GM21825 (cell line): ENCODE results near the gene LRP1.

Experiments used
- ATAC-seq: cut with Tn5 transposase; IDR thresholded peaks from one replicate; pipeline ENCODE4 v1.9.1; 2021; ENCODE audit warnings: mild to moderate bottlenecking, moderate library complexity; ENCODE audit not compliant: unreplicated experiment

LRP1 gene

DNA sequence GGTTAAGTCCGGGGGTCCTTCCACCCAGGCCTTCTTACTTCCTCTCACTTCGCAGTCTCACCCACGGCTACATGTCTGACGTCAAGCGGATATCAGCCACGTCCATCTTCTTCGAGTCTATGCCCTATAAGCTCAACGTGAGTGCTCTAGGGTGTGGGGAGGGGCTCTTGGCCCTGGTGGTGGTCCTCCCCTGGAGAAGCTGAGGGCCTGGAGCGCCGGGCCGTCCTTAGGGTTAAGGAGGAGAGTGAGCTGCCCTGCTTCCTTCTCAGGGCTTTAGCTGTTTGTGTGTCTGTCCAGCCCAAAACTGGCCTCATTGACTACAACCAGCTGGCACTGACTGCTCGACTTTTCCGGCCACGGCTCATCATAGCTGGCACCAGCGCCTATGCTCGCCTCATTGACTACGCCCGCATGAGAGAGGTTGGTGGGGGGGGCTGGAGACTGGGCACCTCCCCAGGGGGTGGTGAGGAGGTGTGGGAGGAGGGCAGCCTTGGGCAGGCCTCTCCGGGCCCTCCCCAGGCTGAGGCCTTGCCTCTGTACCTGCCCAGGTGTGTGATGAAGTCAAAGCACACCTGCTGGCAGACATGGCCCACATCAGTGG, 104.0 kb downstream of the LRP1 start:
- no peak for ATAC-seq

DNA sequence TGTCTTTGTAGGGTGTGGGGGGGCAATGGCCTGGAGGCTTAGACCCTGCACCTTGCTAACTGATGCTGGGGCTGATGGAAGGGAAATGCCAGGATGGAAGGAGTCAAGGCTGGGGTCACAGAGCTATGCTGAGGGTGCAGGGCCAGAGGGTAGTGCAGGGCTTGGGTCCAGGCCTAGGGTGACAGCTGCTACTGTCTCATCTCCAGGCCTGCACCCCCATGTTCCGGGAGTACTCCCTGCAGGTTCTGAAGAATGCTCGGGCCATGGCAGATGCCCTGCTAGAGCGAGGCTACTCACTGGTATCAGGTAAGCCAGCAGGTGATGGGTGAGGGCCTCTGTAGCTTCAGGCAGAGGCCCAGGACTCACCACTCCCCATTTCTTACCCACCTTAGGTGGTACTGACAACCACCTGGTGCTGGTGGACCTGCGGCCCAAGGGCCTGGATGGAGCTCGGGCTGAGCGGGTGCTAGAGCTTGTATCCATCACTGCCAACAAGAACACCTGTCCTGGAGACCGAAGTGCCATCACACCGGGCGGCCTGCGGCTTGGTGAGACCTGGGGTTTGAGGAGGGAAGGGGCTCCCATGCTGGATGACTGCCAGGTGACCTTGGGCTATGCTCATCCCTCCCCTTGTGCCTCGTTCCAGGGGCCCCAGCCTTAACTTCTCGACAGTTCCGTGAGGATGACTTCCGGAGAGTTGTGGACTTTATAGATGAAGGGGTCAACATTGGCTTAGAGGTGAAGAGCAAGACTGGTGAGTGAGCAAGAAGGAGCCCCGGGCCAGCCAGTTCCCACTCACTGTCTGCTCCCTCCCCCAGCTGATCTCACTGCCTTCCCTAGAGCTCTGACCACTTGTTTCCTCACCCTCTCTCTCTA, 105.3 kb downstream of the LRP1 start:
- ATAC-seq, result no peak

DNA sequence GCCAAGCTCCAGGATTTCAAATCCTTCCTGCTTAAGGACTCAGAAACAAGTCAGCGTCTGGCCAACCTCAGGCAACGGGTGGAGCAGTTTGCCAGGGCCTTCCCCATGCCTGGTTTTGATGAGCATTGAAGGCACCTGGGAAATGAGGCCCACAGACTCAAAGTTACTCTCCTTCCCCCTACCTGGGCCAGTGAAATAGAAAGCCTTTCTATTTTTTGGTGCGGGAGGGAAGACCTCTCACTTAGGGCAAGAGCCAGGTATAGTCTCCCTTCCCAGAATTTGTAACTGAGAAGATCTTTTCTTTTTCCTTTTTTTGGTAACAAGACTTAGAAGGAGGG, 105.9 kb downstream of the LRP1 start:
- ATAC-seq, result no peak

DNA sequence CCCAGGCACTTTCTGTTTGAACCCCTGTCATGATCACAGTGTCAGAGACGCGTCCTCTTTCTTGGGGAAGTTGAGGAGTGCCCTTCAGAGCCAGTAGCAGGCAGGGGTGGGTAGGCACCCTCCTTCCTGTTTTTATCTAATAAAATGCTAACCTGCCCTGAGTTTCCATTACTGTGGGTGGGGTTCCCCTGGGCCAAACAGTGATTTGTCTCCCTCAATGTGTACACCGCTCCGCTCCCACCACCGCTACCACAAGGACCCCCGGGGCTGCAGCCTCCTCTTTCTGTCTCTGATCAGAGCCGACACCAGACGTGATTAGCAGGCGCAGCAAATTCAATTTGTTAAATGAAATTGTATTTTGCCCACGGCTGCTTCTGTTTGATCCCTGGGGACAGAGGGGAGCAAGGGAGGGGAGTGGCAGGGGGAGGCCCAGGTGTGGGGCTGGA, 106.3 kb downstream of the LRP1 start:
- no peak for ATAC-seq

DNA sequence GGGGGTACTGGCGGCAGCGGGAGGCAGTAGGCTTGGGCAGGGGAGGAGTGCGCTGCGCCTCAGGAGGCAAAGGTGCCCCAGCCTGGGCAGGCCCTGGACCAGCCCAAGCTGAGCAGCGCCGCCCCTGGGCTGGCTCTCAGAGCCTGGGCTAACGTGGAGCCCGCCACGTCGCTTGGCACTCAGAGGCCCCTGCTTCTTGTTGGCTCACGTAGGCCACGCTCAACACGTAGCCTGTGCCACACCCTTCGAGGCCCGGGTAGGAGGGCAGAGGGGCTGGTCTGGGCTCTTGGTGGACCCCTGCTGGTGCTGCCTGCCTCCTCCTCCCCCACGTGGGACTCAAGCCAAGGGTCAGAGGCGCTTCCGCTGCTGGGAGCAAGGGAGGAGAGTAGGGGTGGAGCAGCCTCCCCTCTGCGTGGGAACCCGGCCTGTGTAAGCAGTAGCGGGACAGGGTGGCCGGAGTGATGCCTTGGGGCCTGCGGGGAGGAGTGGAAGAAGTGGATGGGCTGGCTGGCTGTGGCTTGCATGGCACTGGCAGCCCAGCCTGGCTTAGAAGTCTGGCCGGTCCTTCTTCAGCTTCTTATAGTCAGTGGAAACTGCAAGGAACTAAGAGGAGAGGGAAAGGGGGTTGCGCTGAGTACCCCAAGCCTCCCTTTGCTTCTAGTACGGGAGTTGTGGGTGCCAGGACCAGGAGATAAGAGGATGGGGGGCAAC, 106.9 kb downstream of the LRP1 start:
- no peak for ATAC-seq

DNA sequence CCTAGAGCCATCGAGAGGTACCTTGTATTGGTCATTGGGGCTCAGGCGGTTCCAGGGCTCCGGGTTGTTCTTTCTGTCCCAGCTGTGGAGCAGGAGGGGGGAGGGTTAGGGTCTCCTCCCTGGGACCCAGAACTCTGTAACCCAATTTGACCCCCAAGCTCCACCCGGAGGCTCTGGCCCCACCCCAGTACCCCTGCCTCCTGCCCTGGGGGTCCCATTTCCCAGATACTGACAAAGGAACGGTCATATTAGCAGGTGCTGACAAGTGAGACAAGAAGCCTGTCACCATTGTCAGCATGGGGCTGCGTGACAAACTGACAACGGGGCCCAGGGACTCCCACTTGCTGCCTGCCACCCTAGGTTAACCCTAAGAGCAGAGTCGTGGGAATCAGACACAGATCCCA, 107.4 kb downstream of the LRP1 start:
- no peak for ATAC-seq

DNA sequence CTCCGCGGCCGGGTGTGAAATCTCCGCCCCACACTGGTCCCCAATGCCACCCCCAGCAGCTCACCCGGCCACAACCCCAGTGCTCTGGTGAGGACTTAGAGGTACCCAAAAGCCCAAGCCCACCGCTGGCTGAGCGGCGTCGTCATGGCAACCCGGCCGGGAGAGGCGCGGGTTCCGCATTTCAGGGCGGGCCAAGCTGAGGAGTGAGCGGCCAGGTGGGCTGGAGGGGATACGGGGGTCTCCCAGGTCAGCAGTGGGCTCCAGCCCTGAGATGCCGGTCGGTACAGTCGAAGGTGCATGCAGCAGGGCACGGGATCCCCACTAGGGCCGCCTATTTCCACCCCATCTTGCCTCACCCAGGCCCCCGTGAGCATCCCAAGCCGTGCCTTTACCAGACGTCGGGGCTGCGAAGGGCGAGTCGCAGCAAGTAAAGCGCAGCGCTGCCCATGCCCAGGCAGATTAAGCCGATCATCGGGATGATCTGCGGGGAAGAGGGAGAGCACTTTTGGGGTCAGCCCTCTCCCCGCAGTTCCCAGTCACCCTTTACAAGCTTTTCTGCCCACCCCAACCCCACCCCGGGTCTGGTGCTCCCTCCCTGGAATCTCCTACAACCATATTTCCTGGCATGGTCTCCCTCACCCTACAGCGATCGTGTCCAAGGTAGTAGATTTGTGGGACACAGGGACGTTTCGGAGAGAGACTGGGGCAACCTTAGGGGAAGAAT, 108.1 kb downstream of the LRP1 start:
- no peak for ATAC-seq

DNA sequence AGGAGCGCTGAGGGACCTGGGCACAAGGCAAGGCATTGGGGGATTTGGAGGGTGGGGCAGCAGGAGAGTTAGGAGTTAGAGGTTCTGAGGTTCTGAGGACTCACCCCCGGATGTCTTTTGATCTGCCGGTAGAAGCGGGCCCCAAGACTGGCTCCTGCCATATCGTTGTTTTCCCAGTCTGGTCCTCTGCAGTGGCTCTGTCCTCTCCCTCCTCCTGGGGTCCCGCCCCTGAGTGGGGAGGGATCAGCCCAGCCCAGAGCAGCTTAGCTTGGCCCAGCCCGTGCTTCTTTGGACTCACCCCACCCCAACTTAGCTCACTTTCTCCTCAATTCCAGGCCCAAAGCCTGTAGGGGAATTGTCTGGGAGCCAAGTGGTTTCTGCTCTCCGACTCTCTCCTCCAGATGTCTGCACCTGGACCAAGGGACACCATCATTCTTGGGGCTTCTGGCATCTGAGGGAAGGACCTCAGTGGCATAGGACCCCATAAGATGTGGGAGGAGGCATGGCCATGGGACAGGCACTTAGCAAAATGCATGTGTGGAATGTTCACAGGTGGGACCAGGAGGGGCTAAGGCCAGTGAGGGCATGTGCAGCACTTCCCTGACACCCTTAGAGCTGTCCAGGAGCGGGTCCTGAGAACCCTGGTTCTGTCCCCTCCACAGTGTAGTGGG, 108.8 kb downstream of the LRP1 start:
- ATAC-seq, result no peak

DNA sequence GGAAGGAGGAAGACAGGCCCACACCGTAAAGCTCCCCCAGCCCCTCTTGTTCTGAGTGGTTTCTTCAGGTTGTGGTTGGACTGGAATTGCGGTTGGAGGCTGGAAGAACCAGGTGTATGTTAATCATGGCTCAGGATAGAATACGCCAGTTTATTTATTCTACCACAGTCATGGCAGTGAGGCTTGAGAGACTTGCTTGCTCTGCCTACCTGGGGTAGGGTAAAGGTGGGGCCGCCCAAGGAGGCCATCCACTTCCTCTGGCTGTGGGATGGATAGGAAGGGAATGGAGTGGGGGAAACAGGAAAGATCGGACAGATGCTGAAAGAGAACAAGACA, 109.3 kb downstream of the LRP1 start:
- ATAC-seq, result no peak

DNA sequence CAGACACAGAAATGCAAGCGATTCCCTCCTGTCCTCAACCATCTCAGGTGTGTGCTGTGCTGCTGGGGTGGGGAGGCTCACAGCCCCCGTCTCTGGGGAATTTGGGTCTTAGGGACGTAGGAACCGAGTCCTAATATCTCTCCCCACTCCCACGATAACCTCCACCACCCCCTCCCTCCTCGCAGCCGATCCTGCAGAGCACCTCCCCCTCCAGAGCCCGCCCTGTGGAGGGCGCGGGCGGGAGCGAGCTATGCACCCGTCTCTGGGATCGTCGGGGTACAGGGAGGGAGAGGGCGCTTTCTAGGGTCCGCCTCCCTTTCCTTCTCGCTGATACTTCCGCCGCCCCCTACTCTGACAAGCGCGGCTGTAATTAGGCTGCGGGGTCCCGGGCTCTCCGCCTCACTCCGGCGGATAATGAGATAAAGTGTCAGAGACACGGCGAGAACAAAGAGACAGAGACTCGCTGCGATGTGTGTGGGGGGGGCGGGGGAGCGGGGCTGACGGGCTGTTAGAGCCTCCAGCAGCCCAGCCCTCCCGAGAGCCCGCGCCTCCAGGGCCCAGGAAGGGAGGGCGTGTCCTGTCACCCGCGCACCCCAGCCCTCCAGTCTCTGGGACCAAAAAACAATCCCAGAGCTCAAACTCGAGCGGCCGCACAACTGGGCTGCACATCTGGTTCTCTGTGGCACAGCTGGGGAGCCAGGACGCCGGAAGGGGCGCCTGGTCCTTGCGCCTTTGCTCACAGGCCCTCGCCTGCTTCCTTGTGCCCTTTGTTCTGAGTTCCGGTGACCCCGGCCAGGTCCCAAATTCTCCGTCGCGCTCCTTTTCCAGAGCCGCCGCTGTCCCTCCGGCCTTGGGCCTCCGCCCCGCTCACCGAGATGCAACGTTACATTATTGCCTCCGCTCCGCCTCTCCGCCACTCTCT, 109.9 kb downstream of the LRP1 start:
- ATAC-seq, result no peak

DNA sequence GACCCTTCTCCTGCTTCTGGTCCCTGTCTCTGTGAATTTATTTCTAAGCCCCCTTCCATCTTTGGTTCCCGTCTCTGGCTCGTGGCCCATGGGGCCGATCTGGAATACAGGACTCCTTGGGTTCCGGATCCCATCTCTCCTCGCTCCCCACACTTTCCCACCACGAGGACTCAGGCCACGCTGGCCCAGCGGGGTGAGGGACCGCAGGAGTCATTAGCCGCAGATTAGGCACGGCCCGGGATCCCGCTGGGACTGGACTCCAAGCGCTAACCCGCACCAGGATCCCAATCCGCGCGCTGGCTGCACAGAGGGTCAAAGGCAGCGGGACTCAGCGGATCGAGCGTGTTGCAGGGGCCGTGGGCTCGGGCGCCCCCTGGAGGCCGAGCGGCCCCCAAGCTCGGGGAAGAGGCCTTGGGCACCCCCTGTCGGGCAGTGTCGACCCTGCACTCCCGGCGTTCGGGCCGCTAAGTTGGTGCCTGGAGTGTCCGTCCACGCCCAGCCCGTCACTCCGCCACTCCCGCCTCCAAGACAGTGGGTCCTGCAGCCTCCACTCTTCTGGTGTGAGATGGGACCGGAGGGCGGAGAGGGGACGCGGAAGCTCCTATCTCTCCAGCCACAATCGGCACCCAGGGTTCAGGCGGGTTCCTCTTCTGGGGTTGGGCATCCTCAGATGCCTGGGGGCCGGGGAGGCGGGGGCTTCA, 110.7 kb downstream of the LRP1 start:
- ATAC-seq, result peak; percentile 41

DNA sequence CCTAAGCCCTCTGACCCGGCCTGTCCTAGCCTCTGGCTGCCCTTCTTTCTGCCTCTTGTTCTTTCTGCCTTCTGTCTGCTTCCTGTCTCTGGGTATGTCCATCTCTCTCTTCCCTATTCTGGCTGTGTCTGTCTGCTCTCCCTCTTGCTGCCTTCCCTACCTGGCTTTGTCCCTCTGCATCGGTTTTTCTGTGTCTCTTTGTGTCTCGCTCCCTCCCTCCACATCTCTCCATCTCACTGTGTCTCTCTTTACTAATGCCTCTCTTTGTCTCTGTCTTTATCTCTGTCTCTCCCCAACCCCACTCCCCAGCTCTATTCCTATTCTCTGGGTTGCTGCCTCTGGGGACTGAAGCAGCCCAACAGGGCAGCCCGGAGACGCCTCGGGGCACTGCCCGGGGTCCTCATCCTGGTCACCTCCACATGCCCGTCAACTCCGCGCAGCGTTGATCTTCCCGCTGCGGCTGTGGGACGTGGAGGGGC, 111.3 kb downstream of the LRP1 start:
- ATAC-seq, result no peak

DNA sequence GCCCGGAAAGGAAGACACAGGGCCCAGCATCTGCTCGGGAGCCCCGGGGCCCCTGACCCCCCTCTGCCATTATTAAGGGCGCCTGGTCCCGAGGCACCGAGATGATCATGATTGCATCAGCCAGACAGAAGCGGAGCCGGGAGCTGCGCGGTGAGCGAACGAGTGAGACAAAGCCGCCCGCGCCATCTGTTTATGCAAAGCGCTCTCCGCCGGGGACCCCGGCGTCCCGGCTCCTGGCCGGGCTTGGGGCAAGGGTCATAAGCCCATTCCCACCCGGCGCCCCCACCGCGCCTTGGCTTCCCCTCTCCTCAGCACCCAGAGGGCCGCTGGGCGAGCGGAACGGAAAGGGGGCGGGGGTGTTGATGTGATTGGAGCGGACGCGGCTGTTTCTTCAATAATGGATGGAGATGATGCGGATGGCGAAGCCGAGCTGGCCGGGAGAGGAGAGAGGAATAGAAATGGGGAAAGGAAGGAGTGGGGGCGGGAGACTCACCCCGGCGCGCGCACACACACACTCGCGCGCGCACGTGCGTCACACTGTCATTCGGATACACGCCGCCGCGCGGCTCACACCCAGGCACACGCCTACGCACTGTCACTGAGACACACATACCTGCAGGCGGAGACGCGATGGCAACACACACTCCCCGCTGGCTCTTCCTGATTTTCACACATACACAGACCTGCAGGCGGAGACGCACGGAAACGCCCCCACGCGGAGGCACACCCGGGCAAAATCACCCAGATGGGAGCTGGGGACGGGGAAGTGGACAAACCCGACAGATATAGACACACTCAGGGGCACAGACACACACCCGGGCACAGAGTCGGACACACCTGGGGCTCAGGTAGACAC, 112.0 kb downstream of the LRP1 start:
- ATAC-seq, result no peak

DNA sequence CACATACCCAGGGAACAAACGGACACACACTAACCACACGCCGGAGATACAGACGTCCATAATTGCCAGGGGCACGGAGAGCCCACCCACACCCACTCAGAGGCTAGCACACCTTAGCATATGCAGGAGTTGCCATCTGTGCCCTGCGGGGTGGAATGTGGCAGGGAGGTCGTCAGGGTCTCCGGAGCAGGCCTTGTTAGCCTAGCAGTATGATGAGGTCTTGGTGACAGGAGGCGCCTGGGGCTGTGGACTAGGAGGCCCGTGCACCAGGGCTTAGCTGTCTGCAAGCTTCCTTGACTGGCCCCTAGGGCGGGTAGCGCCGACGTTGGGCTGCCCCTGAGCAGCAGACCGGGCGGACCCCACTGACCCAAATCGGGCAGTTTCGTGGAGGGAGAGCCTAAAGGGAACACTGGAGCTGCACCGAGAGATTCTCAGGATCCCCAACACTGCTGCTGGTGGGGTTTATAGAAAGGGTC, 112.7 kb downstream of the LRP1 start:
- ATAC-seq, result no peak

DNA sequence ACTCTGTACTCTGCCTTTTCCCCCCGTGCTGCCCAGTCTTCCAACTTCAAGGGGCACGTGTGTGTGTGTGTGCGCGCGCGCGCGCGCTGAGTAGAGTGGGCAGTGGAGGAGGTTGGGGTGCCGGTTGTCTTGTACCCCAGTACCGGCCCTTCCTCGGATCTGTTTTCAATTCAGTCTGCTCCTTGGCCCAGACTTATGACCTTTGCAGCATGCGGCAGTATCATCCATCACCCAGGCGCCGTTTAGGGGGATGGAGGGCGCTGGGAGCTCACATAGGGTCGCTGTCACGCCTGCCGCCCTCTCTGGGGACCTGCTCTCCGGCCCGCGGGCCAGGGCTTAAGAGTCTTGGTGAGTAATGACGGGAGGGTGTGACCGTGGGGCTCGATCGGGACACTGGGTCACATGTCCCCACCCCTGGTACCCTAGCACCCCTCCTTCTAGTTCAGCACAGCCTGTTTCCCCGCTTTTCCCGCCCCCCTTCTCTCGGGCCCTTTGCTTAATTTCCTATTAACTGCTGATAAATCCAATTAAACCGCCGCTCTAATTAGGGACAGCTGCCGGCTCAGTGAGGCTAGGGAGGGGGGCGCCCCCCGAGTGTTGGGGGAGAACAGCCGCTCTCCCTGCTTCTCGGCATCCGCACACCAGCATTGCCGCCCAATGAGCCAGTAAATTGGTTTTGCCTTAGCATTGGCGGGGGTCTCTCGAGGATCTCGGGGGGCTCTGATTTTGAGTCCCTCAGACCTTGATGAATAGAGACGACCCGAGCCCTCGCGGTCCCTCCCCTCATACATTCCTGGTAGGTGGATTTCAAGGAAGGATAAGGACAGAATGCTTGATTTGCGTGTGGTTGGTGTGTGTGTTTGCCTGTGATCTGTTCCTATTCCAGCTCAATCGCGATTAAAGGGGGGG, 113.4 kb downstream of the LRP1 start:
- ATAC-seq, result no peak

DNA sequence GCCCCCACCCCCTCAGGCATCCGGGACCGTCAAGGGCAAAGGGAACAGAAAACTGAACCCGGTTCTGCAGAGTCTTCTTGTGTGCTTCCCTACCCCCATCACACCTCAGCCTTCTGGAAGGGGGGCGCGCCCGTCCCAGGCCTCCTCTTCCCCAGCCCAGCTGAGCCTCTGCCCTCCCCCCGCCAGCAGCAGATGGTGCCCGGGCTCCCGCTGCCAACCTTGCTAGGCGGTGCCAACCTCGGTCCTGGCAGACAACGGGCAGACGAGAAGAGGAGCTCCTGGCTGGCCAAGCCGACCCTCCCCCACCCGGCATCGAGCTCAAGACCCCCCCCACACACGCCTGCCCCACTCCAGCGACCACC, 114.0 kb downstream of the LRP1 start:
- ATAC-seq, result no peak
